ENCODE data around the gene CBL.

Gene CBL

DNA sequence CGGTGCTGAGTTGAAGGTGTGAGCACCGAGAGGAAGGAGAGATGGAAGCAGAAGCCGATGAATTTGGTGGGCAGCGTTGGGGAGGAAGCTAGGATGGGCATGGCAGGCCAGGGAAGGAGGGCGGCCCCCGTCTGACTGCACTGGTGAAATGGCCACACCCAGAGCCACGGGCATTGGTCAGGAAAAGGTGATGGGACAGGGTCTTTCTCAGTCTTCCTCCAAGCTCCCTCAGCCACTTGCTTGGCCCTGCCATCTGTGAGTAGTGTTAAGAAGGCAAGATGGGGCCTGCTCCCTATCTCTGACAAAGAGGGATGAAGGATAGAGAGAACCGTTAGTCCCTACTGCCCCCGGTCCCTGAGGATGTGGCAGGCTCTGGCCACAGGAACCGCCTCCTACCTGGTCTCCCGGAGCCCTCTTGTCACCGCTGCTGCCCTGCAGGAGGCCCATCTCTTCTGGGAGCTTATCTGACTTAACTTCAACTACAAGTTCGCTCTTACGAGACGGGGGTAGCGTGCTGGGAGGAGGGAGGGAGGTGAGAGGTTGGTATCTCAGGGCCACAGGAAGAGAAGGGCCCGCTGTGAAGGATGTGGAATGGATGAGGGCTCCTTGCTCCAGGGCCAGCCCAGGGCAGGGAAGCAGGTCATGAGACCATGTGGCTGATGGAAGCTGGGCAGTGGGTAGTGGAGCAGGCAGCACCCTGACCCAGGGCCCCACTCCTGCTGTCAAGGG, 104.0 kb downstream of the CBL start:
- DNase-seq (ENCODE audit: low read depth in 2 of 2): no peak

DNA sequence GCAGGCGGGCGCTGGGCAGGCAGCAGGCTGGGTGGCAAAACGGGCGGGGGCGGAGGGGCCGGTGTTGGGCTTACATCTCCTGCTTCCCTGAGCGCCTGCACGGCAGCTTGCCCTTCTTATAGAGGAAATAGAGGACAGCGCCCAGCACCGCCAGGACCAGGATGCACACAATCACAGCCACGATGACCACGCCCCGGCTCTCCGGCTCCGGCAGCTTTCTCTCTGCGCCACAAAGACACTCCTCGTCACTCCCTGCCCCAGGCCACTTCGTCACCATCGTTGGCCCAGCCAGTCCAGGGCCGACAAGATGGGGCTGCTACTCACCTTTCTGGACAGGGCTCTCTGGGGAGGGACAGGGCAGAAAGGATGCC, 104.5 kb downstream of the CBL start:
- no peak for DNase-seq (ENCODE audit: low read depth in 2 of 2)

GRCh38 chr11:119314726-119315125, 108.6 kb downstream of the CBL start:
- no peak for DNase-seq (ENCODE audit: low read depth in 2 of 2)

GRCh38 chr11:119315131-119316015, 109.2 kb downstream of the CBL start:
- no peak for DNase-seq (ENCODE audit: low read depth in 2 of 2)

DNA sequence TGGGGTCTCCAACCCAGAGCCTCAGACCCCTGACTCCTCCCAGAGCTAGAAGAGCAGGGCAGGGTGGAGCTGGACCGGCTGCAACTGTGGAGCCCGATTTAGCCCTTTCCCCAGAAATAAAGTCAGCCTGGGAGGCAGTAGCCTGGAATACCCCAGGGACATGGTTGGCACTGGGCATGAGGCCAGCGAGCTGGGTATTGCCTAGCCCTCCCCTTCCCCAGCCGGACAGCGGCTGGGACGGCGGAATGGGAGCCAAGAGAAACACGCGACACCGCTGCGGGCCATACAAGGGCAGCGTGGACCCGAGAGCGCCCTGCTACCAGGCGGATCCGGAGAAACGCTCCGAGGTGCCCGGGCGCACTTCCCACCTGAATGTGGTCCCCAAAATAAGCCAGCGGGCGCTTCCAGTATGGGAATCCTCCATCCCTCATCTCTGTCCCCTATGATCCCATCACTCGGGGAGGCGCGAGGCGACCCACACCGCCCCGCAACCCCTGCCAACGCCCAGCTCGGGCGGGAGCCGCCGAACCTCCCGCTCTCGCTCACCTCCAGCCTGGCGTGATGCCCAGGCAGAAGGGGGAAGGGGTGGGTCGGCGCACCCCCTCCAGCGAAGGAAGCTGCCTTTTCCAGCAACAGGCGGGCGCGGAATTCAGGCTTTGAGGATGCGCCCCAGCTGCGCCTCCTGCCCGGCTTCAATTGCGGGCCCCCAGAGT, 110.0 kb downstream of the CBL start:
- no peak for DNase-seq (ENCODE audit: low read depth in 2 of 2)

- no peak for DNase-seq (ENCODE audit: low read depth in 2 of 2)
Observed at GRCh38 chr11:119316729-119317591, 110.8 kb downstream of the CBL start, which contains the start of gene MCAM. Gene MCAM (minus strand): TSS chr11:119317130. CDS start chr11:119317101, 29 bp downstream.

DNA sequence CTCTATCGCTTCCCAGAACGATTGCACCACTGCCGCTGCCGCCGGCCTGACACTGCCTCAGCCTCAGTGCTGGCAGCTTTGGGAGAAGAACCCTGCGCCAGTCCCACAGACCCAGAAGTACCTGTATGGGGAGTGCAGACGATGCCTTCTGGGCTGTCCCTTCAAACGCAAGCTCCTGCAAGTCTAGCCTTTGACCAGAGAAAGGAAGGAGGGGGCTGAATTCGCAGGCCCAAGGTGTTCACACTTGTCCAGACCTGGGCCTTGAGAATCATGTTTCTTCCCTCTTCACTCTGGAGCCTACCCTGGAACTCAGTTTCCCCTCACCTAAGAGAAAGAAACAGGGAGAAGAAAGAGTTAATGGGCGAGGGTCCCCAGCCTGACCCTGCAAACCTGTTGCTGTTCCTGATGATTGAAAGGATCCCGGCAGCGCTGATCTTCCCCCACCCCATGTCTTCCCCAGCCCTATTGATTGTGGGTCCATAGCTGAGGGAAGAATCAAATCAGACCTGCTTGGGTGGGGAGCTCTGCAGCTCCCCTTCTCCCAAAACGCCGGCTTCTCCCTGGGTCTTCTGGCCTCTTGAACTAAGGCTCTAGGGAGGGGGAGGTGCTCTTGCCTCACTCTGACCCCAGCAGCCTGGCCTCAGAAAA, 111.6 kb downstream of the CBL start:
- no peak for DNase-seq (ENCODE audit: low read depth in 2 of 2)

DNA sequence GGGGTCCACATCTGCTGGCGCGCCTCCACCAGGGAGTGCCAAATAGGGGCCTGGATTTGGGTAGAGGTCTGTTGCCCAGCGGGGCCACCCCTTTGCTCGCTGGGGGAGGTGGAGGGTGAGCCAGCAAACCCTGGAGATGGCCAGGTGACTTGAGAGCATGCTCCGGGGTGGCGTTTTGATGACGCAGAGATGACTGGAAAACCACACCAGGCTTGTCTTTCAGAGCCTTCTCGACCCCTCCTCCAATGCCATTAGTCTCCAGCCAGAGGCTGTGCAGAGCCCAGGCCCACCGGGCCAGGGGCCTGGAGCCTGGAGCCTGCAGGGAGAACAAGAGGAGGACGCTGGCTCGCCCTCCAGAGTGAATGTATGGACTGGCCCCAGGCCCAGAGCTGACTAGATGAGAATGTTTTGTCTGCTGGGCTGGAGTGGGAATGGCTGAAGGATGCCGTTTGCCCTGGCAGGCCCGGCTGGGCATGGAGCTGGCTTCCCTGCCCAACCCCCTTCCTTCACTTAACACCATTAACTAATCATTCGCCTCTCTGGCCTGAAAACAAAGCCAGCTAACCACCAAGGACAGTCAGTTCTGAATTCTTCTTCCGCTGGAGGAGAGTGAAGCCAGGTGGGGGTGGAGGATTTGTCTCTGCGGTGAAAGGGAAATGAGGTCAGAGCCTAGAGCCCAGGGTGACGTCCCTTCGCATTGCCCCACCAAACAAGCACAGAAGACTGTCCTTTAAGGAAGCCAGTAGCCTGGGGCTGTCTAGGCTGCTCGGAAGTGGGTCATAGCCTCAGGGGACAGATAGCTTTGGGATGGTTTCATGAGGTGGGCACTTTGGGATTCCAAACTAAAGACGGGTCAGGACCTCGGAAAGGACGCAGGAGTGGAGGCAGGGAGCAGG, 112.3 kb downstream of the CBL start:
- no peak for DNase-seq (ENCODE audit: low read depth in 2 of 2)

- no peak for DNase-seq (ENCODE audit: low read depth in 2 of 2)
Observed at GRCh38 chr11:119319136-119319699, 113.1 kb downstream of the CBL start.

DNA sequence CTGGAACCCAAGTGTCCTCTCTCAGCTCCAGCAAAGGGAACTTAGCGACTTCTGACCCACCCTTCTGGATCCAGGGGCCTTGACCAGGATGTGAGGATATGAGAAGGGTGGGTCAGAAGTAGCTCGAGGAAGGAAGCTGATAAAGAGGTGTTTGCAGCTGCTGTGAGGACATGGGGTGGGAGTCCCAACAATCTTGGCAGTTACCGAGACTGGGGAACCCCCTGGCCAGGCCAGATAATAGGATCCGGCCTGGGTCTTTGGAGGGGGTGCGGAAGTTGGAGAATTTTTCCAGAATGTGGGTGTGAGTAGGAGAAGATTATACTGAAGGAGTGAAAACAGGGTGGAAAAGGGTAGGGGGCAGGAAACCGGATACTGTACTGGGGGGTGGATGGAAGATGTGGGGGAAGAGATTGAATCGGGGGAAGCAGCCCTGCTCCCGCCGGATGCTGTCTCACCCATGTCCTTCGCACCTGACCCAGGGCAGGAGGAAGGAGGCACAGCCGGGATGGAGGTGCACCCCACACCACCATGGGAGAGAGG, 113.6 kb downstream of the CBL start:
- DNase-seq (ENCODE audit: low read depth in 2 of 2): no peak

DNA sequence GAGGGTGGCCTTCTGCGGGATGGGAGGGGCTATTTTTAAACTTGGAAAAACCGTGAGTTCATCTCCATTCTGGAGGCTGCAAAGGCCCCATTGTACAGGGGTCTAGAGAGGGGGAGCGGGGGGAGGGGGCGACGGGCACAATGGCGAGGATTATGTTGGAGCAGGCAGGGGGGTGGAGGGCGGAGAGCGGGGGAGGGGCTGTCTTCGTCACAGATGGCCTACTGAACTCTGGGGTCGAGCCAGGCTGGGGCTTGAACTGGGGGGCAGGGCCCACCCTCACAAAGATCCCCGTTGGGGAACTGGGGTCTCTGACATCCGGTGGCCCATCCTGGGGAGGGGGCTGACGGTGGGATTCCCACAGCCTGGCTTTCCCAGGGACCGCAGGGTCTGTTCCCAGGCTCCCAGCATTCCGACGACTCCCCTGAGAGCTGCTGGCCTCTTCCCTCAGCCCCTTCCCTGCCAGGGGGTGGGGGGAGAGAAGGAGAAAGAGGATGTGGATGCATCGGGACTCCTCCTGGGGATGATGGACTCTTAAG, 114.2 kb downstream of the CBL start:
- no peak for DNase-seq (ENCODE audit: low read depth in 2 of 2)

DNA sequence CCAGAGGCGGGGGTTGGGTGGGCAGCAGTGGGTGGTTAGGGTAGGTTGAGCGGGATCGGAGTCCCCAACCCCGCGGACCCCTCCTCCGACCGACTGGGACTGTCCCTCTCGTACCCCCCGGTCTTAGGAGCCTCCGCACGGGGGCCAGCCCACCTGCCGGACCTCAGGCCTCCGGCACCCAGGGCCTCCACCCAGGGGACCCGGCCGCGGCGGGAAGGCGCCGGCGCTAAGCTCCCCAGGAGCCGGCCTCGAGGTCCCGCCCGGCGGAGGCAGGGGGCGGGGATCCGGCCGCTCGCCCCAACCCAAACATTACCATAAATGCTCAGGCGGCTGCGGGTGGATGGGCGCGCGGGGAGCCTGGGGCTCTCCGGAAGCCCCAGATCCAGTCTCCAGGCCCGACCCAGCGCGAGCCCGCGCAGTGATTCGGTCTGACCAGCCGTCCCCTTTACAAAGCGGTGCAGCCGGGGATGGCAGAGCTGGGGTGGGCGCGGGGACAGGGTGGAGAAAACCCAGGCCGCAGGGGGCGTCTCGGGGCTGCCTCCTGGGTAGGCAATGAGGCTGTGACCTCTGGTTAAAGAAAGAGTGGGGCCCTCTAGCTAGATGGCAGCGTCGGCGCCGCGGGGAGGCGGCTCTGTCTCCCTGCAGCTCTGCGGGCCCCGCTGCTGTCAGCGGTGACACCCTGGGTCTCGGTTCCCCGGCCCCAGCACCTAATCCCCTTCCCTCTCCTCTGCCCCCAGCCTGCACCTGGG, 114.8 kb downstream of the CBL start:
- no peak for DNase-seq (ENCODE audit: low read depth in 2 of 2)

- DNase-seq (ENCODE audit: low read depth in 2 of 2): no peak
Observed at GRCh38 chr11:119322360-119322739, 116.2 kb downstream of the CBL start.

DNA sequence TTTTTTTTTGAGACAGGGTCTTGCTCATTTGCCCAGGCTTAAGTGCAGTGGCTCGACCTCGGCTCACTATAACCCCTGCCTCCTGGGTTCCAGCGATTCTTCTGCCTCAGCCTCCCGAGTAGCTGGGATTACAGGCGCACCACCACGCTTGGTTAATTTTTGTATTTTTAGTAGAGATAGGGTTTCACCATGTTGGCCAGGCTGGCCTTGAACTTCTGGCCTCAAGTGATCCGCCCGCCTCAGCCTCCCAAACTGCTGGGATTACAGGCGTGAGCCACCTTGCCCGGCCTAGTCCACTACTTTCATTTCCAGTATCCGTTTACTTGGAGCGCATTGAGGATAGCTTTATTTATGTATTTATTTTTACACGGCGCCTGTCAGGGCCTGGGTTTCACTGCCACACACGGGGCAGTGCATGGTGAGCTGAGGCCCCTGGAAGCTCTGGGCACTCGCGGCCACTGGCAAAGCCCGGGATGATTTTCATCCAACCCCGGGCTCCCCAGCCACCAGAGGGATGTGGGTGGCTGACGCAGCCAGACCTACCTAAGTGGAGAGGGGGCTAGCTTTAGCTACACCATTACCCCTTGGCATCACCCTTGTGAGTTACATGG, 116.9 kb downstream of the CBL start:
- DNase-seq (ENCODE audit: low read depth in 2 of 2): no peak

- peak; percentile 50 to 75 for DNase-seq (ENCODE audit: low read depth in 2 of 2)
Observed at GRCh38 chr11:119323532-119324033, 117.4 kb downstream of the CBL start.

- no peak for DNase-seq (ENCODE audit: low read depth in 2 of 2)
Observed at GRCh38 chr11:119324189-119324588, 118.0 kb downstream of the CBL start.

DNA sequence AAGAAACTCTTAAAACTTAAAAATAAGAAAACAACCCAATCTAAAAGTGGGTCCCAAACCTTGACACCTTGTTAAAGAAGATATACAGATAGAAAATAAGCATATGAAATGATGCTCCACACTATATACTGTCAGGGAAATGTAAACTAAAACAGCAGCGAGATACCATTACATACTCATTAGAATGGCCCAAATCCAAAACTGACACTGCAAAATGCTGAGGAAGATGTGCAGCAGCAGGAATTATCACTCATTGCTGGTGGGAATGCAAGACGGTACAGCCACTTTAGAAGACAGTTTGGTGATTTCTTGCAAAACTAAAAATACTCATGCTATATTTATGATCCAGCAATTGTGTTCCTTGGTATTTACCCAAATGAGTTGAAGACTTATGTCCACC, 123.2 kb downstream of the CBL start:
- DNase-seq (ENCODE audit: low read depth in 2 of 2): no peak

- DNase-seq (ENCODE audit: low read depth in 2 of 2): no peak
Observed at GRCh38 chr11:119330237-119330636, 124.1 kb downstream of the CBL start.

Data from stimulated activated CD8-positive, alpha-beta memory T cell treated with anti-CD3 and anti-CD28 coated beads, Interleukin-7, amount 100 ng/mL, for 1 hour (primary cell).